GM19240 (cell line): Measurements from ENCODE around the gene SELE.
"Not testable (repeated sequence)": the region's sequence is repeated elsewhere in the genome, so short reads cannot be mapped to it uniquely, and the experiment has no call there.

Source experiments
- DNase-seq: peaks from one replicate; pipeline ENCODE4 v3.0.0; 2011; ENCODE audit warnings: low spot score; ENCODE audit not compliant: insufficient read length

Gene SELE

GRCh38 chr1:169683168-169683567 is 50.7 kb downstream of the SELE start:
- not testable (repeated sequence) for DNase-seq

- no peak for DNase-seq
Measured at GRCh38 chr1:169682071-169682470, 51.8 kb downstream of the SELE start.

GRCh38 chr1:169681140-169681539 is 52.7 kb downstream of the SELE start:
- DNase-seq = no peak

GRCh38 chr1:169680377-169681019 is 53.4 kb downstream of the SELE start:
- DNase-seq = peak; percentile 17

DNA sequence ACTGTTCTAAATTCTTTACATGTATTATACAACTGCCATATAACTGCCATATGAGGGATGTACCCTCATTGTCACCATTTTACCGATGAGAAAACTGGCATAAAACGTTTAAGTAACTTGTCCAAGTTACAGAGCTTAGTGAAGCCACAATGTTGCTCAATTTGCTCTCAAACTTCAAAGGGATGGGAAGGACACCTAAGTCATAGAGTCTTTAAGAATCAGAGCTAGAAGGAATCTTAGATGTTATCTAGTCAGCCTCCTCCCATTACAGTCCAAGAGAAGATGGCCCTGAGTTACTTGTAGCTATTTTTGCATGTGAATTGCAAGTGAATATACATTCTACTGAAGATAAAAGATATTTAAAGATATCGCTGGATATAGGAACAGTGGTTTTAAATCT is 54.2 kb downstream of the SELE start:
- DNase-seq = no peak

DNA sequence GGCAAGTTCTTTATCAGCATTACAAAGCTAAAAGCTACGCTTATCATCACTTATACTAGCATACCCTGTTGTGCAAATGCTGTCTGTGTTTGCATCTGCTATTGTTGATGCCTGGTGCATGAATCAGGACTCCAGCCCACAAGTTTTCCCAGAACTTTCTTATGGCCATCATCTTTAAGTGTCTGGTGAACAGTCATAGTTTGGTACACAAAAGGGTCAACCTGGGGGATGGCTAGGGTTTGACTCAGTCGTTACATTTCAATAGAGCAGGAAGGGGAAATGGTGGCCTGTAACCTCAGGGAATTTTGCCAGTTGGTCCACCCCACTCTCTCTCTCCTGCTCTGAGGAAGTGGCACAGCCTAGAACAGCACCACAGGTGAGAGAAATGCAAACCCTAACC is 57.9 kb downstream of the SELE start:
- no peak for DNase-seq
